ENCODE measurements around the gene PTPRF.

Gene PTPRF

GRCh38 chr1:43513471-43514173, 17.1 kb upstream of the PTPRF start:
- H3F3A ChIP-seq (ENCODE audit: insufficient read depth), result no peaks in the 10 kb centered on the region
- no peak overlapping the region for H2AFZ ChIP-seq (ENCODE audit: low read depth, low read length, severe bottlenecking)
- H4K20me1 ChIP-seq (ENCODE audit: low read depth, low read length), result no peaks in the 10 kb centered on the region
- TF ChIP-seq CTCF (IDR thresholded peaks at IDR 0.05; ENCODE audit: insufficient read depth, low read length, poor library complexity, severe bottlenecking) (no peak), EZH2phosphoT487 (conservative IDR thresholded peaks at IDR 0.05; ENCODE audit: low read length) (no peak)
- H3K4me3 ChIP-seq (ENCODE audit: insufficient read depth, low read length, poor library complexity, severe bottlenecking), result no peak overlapping the region
- H3K9me2 ChIP-seq (replicated peaks; ENCODE audit: insufficient read depth, low read length), result no peaks in the 10 kb centered on the region
- no peaks in the 10 kb centered on the region for H3K9me3 ChIP-seq (ENCODE audit: insufficient read depth, low read length)
- H3K4me2 ChIP-seq (ENCODE audit: low read depth, low read length, poor library complexity, severe bottlenecking), result no peak overlapping the region
- no peak overlapping the region for H3K9ac ChIP-seq (ENCODE audit: low read length)
- H3K27ac ChIP-seq (ENCODE audit: low read depth, low read length), result no peak overlapping the region
- no peaks in the 10 kb centered on the region for H3K36me3 ChIP-seq (ENCODE audit: low read length)
- H3K27me3 ChIP-seq (ENCODE audit: low read length), result no peaks in the 10 kb centered on the region
- H3K79me2 ChIP-seq (ENCODE audit: insufficient read depth, low read length), result no peaks in the 10 kb centered on the region

- H3F3A ChIP-seq (ENCODE audit: insufficient read depth), result no peaks in the 10 kb centered on the region
- H2AFZ ChIP-seq (ENCODE audit: low read depth, low read length, severe bottlenecking), result no peak overlapping the region
- H3K27me3 ChIP-seq (ENCODE audit: low read length), result no peaks in the 10 kb centered on the region
- H3K9me3 ChIP-seq (ENCODE audit: insufficient read depth, low read length), result no peaks in the 10 kb centered on the region
- H3K36me3 ChIP-seq (ENCODE audit: low read length), result no peaks in the 10 kb centered on the region
- H3K9me2 ChIP-seq (replicated peaks; ENCODE audit: insufficient read depth, low read length), result no peaks in the 10 kb centered on the region
- H3K79me2 ChIP-seq (ENCODE audit: insufficient read depth, low read length), result no peaks in the 10 kb centered on the region
- no peak for TF ChIP-seq EZH2phosphoT487 (conservative IDR thresholded peaks at IDR 0.05; ENCODE audit: low read length)
- no peak for TF ChIP-seq CTCF (IDR thresholded peaks at IDR 0.05; ENCODE audit: insufficient read depth, low read length, poor library complexity, severe bottlenecking)
- H4K20me1 ChIP-seq (ENCODE audit: low read depth, low read length), result no peaks in the 10 kb centered on the region
- no peak overlapping the region for H3K4me2 ChIP-seq (ENCODE audit: low read depth, low read length, poor library complexity, severe bottlenecking)
- no peak overlapping the region for H3K4me3 ChIP-seq (ENCODE audit: insufficient read depth, low read length, poor library complexity, severe bottlenecking)
- no peak overlapping the region for H3K27ac ChIP-seq (ENCODE audit: low read depth, low read length)
- H3K9ac ChIP-seq (ENCODE audit: low read length), result no peak overlapping the region
Observed at GRCh38 chr1:43518935-43519686, 11.6 kb upstream of the PTPRF start.

- H3K79me2 ChIP-seq (ENCODE audit: insufficient read depth, low read length), result no peaks in the 10 kb centered on the region
- no peak overlapping the region for H3K4me2 ChIP-seq (ENCODE audit: low read depth, low read length, poor library complexity, severe bottlenecking)
- H3K4me3 ChIP-seq (ENCODE audit: insufficient read depth, low read length, poor library complexity, severe bottlenecking), result no peak overlapping the region
- TF ChIP-seq CTCF (IDR thresholded peaks at IDR 0.05; ENCODE audit: insufficient read depth, low read length, poor library complexity, severe bottlenecking) (no peak), EZH2phosphoT487 (conservative IDR thresholded peaks at IDR 0.05; ENCODE audit: low read length) (no peak)
- H3K27me3 ChIP-seq (ENCODE audit: low read length), result no peaks in the 10 kb centered on the region
- no peak overlapping the region for H3K9ac ChIP-seq (ENCODE audit: low read length)
- H4K20me1 ChIP-seq (ENCODE audit: low read depth, low read length), result no peaks in the 10 kb centered on the region
- no peaks in the 10 kb centered on the region for H3F3A ChIP-seq (ENCODE audit: insufficient read depth)
- H2AFZ ChIP-seq (ENCODE audit: low read depth, low read length, severe bottlenecking), result no peak overlapping the region
- no peaks in the 10 kb centered on the region for H3K9me2 ChIP-seq (replicated peaks; ENCODE audit: insufficient read depth, low read length)
- no peak overlapping the region for H3K27ac ChIP-seq (ENCODE audit: low read depth, low read length)
- no peaks in the 10 kb centered on the region for H3K9me3 ChIP-seq (ENCODE audit: insufficient read depth, low read length)
- no peaks in the 10 kb centered on the region for H3K36me3 ChIP-seq (ENCODE audit: low read length)
Observed at GRCh38 chr1:43520100-43520778, 10.4 kb upstream of the PTPRF start.
